GM23338 (cell line): Measurements from ENCODE around the gene ETHE1. TPM values are rescaled to one million over a fixed set of nuclear protein-coding genes. Genes with fewer than 3 reads are reported as not detected.
A peak's percentile ranks its signal among the peaks of the same experiment; 100 is the strongest.

Experiments used
- ATAC-seq: fragments of 200-7000 bp; cut with Tn5 transposase; 3 replicates; pipeline ENCODE4 v1.9.1; 2020
- DNase-seq: peaks from one replicate; pipeline ENCODE4 v3.0.0-alpha.2; 2015; ENCODE audit warnings: low spot score
- H2AFZ ChIP-seq: fragments of 200-600 bp; sonication (generic); 2 replicates; pipeline ENCODE4 v1.8.0; 2016; ENCODE audit warnings: antibody characterized with exemption, mild to moderate bottlenecking, moderate library complexity
- H3F3A ChIP-seq: fragments of 200-600 bp; sonication (generic); replicated peaks from 2 replicates; pipeline ENCODE4 v1.8.0; 2017; ENCODE audit warnings: antibody characterized with exemption, mixed run types, low read depth
- H3K27ac ChIP-seq: fragments of 200-600 bp; sonication (generic); 2 replicates; pipeline ENCODE4 v1.6.1; 2016; ENCODE audit warnings: low read depth
- H3K27me3 ChIP-seq: fragments of 200-600 bp; sonication (generic); 2 replicates; pipeline ENCODE4 v1.8.0; 2016; ENCODE audit warnings: mild to moderate bottlenecking, mixed run types, moderate library complexity; ENCODE audit not compliant: insufficient read depth
- H3K36me3 ChIP-seq: fragments of 200-600 bp; sonication (generic); 2 replicates; pipeline ENCODE4 v1.8.0; 2016; ENCODE audit warnings: mild to moderate bottlenecking; ENCODE audit not compliant: insufficient read depth
- H3K4me1 ChIP-seq: fragments of 200-600 bp; sonication (generic); 2 replicates; pipeline ENCODE4 v1.8.0; 2016; ENCODE audit warnings: mild to moderate bottlenecking, moderate library complexity; ENCODE audit not compliant: insufficient read depth
- H3K4me2 ChIP-seq: fragments of 200-600 bp; sonication (generic); 2 replicates; pipeline ENCODE4 v1.7.1; 2017; ENCODE audit warnings: mixed run types
- H3K4me3 ChIP-seq: fragments of 200-600 bp; sonication (generic); 2 replicates; pipeline ENCODE4 v1.6.1; 2016; ENCODE audit warnings: mixed run types
- H3K79me2 ChIP-seq: fragments of 200-600 bp; sonication (generic); replicated peaks from 2 replicates; pipeline ENCODE4 v1.8.0; 2017; ENCODE audit warnings: mild to moderate bottlenecking; ENCODE audit not compliant: insufficient read depth
- H3K9me2 ChIP-seq: fragments of 200-600 bp; sonication (generic); 2 replicates; pipeline ENCODE4 v1.8.0; 2017; ENCODE audit not compliant: insufficient read depth
- H4K20me1 ChIP-seq: fragments of 200-600 bp; sonication (generic); replicated peaks from 2 replicates; pipeline ENCODE4 v1.8.0; 2017; ENCODE audit warnings: mild to moderate bottlenecking; ENCODE audit not compliant: insufficient read depth
- H3K27ac Mint-ChIP-seq: 2 replicates; pipeline ENCODE4 v1.8.0; 2020; ENCODE audit warnings: inconsistent platforms, mild to moderate bottlenecking, moderate library complexity, mixed read lengths
- H3K27me3 Mint-ChIP-seq: 3 replicates; pipeline ENCODE4 v1.8.0; 2022; ENCODE audit warnings: low read depth, mild to moderate bottlenecking, moderate library complexity, mixed read lengths, inconsistent platforms; ENCODE audit not compliant: insufficient read depth, poor library complexity
- H3K36me3 Mint-ChIP-seq: 3 replicates; pipeline ENCODE4 v1.8.0; 2021; ENCODE audit warnings: low read depth, mild to moderate bottlenecking, inconsistent platforms, moderate library complexity, mixed read lengths
- H3K4me1 Mint-ChIP-seq: 3 replicates; pipeline ENCODE4 v1.8.0; 2020; ENCODE audit warnings: mild to moderate bottlenecking, inconsistent platforms, mixed read lengths
- H3K4me3 Mint-ChIP-seq: 3 replicates; pipeline ENCODE4 v1.8.0; 2021; ENCODE audit warnings: moderate library complexity, mild to moderate bottlenecking, inconsistent platforms, mixed read lengths
- H3K9me3 Mint-ChIP-seq: 3 replicates; pipeline ENCODE4 v1.8.0; 2020; ENCODE audit warnings: moderate library complexity, mild to moderate bottlenecking, inconsistent platforms, mixed read lengths
- CREB1 ChIP-seq: fragments of 250-450 bp; sonication (Bioruptor Pico); IDR thresholded peaks from 2 replicates; pipeline ENCODE4 v1.5.0; 2020; ENCODE audit warnings: low read depth, mild to moderate bottlenecking, moderate library complexity
- EZH2 ChIP-seq: fragments of 200-600 bp; sonication (generic); IDR thresholded peaks from one replicate; pipeline ENCODE4 v1.8.0; 2017; ENCODE audit warnings: antibody characterized with exemption, mild to moderate bottlenecking, low read depth; ENCODE audit not compliant: unreplicated experiment
- EZH2phosphoT487 ChIP-seq: fragments of 200-600 bp; sonication (generic); IDR thresholded peaks from one replicate; pipeline ENCODE4 v1.8.1; 2018; ENCODE audit warnings: antibody characterized with exemption; ENCODE audit not compliant: unreplicated experiment
- JUNB ChIP-seq: IDR thresholded peaks from one replicate; pipeline ENCODE4 v1.6.1; 2016; ENCODE audit warnings: antibody characterized with exemption; ENCODE audit not compliant: unreplicated experiment
- NANOG ChIP-seq: IDR thresholded peaks from 2 replicates; pipeline ENCODE4 v1.6.1; 2016; ENCODE audit warnings: antibody characterized with exemption, borderline replicate concordance
- POLR2AphosphoS5 ChIP-seq: IDR thresholded peaks from 2 replicates; pipeline ENCODE4 v1.6.1; 2016; ENCODE audit warnings: antibody characterized with exemption, low read depth
- REST ChIP-seq: IDR thresholded peaks from one replicate; pipeline ENCODE4 v1.6.1; 2018; ENCODE audit warnings: antibody characterized with exemption; ENCODE audit not compliant: unreplicated experiment
- STAT1 ChIP-seq: IDR thresholded peaks from one replicate; pipeline ENCODE4 v1.6.1; 2016; ENCODE audit warnings: antibody characterized with exemption; ENCODE audit not compliant: unreplicated experiment
- ZNF114 ChIP-seq: fragments of 250-450 bp; sonication (Bioruptor Pico); IDR thresholded peaks from 2 replicates; pipeline ENCODE4 v1.5.0; 2020; ENCODE audit warnings: mild to moderate bottlenecking, moderate library complexity
- ZNF331 ChIP-seq: fragments of 250-450 bp; sonication (Bioruptor Pico); IDR thresholded peaks from 2 replicates; pipeline ENCODE4 v1.5.0; 2020; ENCODE audit warnings: low read depth, mild to moderate bottlenecking, moderate library complexity
- ZNF462 ChIP-seq: fragments of 250-450 bp; sonication (Bioruptor Pico); IDR thresholded peaks from 2 replicates; pipeline ENCODE4 v1.5.0; 2020; ENCODE audit warnings: mild to moderate bottlenecking, moderate library complexity
- polyA plus RNA-seq: library from polyadenylated mRNA; unstranded; fragments of >200 nt; fragmentation: Nextera tagmentation; extraction: Ambion mirVana; gene quantifications from 2 replicates; pipeline ENCODE4 v1.2.1, GENCODE V29; 2016
- total RNA-seq: library from RNA; depleted of rRNA; stranded (reverse); fragments of >200 nt; shearing (Covaris generic); gene quantifications from 2 replicates; pipeline ENCODE4 v1.2.3, GENCODE V29; 2014
- TF ChIP-seq, protein P1 (sequence below), 2 experiments: fragments of 200-600 bp in 1 of 2; sonication (generic) in 1 of 2; conservative IDR thresholded peaks; 2 replicates each; pipeline versions ENCODE4 v1.5.1 to v1.6.1; 2016 to 2017; ENCODE audit warnings: antibody characterized with exemption in 2 of 2, low read depth in 2 of 2, mild to moderate bottlenecking in 2 of 2, moderate library complexity in 1 of 2
- TF ChIP-seq, protein P2 (sequence below): IDR thresholded peaks from 2 replicates; pipeline ENCODE4 v1.6.1; 2016; ENCODE audit warnings: antibody characterized with exemption

Gene ETHE1
- total and polyA plus RNA-seq, 2 experiments from 2014 or later = 11.1 to 25.5 TPM

DNA sequence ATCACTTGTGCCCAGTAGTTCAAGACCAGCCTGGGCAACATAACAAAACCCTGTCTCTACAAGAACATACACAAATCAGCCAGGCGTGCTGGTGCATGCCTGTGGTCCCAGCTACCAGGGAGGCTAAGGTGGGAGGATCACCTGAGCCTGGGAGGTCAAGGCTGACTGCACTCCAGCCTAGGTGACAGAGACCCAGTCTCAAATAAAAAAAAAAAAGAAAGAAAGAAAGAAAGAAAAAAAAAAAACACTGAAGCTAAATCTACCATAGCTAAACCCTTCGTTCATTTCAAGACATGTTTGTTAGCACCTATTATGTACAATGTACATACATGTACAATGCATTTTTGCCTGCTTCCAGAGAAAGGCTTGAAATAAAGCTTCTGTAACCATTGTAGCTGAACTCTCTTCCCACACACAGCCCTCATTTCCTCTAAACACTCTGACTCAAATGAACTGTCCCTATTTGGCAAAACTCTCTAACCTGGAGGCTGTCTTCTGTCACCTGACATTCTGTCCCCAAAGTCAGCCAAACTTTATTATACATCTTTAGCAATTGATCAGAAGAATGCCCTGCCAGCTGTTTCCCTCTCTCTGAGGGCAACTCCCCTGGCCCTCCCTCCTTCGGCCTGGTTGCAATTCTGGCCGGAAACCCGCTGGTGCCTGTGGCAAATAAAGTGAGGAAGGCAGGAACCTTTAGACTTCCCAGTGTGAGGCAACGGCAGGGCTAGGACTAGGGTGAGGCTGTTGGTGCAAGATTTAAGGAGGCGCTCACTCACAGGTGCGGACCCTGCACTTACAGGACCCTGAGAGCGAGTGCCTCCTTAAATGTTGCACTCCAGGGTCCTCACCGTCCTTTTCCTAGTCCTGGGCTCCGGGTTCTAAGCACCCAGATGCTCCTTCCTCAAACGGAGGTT is 1.8 kb downstream of the ETHE1 start:
- H3K27me3 ChIP-seq = peaks cover 33% of the 10 kb centered on the region
- no peaks in the 10 kb centered on the region for H4K20me1 ChIP-seq
- no peaks in the 10 kb centered on the region for H3K79me2 ChIP-seq
- Mint-ChIP-seq H3K36me3 (no peaks in the 10 kb centered on the region), H3K27me3 (peaks cover 22% of the 10 kb centered on the region), H3K9me3 (no peaks in the 10 kb centered on the region), H3K4me1 (peaks cover 11% of the 10 kb centered on the region), H3K27ac (no peak overlapping the region), H3K4me3 (peak overlapping the region; percentile 88)
- H3K4me2 ChIP-seq = peak overlapping the region; percentile 96
- TF ChIP-seq ZNF462 = no peak
- TF ChIP-seq, protein P1, sequence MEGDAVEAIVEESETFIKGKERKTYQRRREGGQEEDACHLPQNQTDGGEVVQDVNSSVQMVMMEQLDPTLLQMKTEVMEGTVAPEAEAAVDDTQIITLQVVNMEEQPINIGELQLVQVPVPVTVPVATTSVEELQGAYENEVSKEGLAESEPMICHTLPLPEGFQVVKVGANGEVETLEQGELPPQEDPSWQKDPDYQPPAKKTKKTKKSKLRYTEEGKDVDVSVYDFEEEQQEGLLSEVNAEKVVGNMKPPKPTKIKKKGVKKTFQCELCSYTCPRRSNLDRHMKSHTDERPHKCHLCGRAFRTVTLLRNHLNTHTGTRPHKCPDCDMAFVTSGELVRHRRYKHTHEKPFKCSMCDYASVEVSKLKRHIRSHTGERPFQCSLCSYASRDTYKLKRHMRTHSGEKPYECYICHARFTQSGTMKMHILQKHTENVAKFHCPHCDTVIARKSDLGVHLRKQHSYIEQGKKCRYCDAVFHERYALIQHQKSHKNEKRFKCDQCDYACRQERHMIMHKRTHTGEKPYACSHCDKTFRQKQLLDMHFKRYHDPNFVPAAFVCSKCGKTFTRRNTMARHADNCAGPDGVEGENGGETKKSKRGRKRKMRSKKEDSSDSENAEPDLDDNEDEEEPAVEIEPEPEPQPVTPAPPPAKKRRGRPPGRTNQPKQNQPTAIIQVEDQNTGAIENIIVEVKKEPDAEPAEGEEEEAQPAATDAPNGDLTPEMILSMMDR (conservative IDR thresholded peaks at IDR 0.05; ENCODE audit: low read depth in 2 of 2) = no peak
- no peak for TF ChIP-seq STAT1
- TF ChIP-seq ZNF331 (CRISPR knock-in tag) = no peak
- TF ChIP-seq NANOG = no peak
- TF ChIP-seq REST = no peak
- TF ChIP-seq EZH2 = no peak
- TF ChIP-seq ZNF114 = no peak
- TF ChIP-seq CREB1 = no peak
- TF ChIP-seq EZH2phosphoT487 = no peak
- TF ChIP-seq, protein P2, sequence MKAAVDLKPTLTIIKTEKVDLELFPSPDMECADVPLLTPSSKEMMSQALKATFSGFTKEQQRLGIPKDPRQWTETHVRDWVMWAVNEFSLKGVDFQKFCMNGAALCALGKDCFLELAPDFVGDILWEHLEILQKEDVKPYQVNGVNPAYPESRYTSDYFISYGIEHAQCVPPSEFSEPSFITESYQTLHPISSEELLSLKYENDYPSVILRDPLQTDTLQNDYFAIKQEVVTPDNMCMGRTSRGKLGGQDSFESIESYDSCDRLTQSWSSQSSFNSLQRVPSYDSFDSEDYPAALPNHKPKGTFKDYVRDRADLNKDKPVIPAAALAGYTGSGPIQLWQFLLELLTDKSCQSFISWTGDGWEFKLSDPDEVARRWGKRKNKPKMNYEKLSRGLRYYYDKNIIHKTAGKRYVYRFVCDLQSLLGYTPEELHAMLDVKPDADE = no peak
- TF ChIP-seq JUNB = no peak
- TF ChIP-seq POLR2AphosphoS5 = no peak
- no peaks in the 10 kb centered on the region for H3K9me2 ChIP-seq
- H3K4me3 ChIP-seq = peak overlapping the region; percentile 96
- peak; percentile 81 for ATAC-seq
- peak; percentile 74 for DNase-seq
- H3K27ac ChIP-seq = no peak overlapping the region
- H3K36me3 ChIP-seq = no peaks in the 10 kb centered on the region
- H3F3A ChIP-seq = no peaks in the 10 kb centered on the region; the same call in 1 of the 2 replicates
- H2AFZ ChIP-seq = no peak overlapping the region
- H3K4me1 ChIP-seq = peaks cover 8% of the 10 kb centered on the region; the same call in 1 of the 2 replicates
